NK-92 treated with Interleukin-12 subunit alpha and Interleukin-12 subunit beta, amount 100 ng/mL, for 24 hours (cell line): Measurements from ENCODE around the gene PDP2.
A peak's percentile ranks its signal among the peaks of the same experiment; 100 is the strongest.
"Not testable (repeated sequence)": the region's sequence is repeated elsewhere in the genome, so short reads cannot be mapped to it uniquely, and the experiment has no call there.

Source experiments
- DNase-seq: peaks from one replicate; lab custom pipeline; 2025; lab: John Stamatoyannopoulos, UW

PDP2 gene

DNA sequence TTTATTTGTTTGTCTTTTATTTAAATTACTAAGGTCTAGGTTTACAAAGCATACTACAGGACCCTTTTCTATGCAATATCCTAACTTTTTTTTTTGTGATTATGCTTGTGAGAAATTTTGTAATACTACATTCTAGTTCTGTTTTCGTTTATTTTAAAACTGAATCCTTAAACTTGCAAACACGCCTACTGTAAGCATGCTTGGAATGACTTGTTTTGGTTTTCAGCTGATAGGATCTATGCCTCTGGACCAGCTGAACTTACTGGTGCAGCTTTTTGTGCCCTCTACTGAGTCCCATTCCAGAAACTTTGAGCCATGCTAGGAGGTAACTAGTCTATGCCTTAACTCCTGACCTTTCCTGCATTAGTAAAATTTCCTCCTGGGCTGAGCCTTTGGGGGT, 6.0 kb downstream of the PDP2 start:
- no peak for DNase-seq

- DNase-seq = no peak
Measured at GRCh38 chr16:66886914-66887313, 6.6 kb downstream of the PDP2 start.

GRCh38 chr16:66888647-66889615, 8.6 kb downstream of the PDP2 start:
- DNase-seq = no peak

GRCh38 chr16:66889622-66890021, 9.3 kb downstream of the PDP2 start:
- DNase-seq = no peak

GRCh38 chr16:66890799-66891198, 10.5 kb downstream of the PDP2 start:
- no peak for DNase-seq

GRCh38 chr16:66891360-66891759, 11.0 kb downstream of the PDP2 start:
- DNase-seq = no peak

DNA sequence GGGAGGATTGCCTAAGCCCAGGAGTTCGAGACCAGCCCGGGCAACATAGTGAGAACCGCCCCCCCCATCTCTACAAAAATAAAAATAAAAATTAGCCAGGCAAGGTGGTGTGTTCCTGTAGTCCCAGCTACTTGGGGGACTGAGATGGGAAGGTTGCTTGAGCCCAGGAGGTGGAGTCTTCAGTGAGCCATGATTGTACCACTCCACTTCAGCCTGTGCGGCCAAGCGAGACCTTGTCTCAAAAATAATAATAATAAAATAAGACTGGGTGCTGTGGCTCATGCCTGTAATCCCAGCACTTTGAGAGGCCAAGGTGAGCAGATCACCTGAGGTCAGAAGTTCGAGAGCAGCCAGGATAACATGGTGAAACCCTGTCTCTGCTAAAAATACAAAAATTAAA, 11.5 kb downstream of the PDP2 start:
- no peak for DNase-seq

GRCh38 chr16:66894055-66894454, 13.7 kb downstream of the PDP2 start:
- no peak for DNase-seq

DNA sequence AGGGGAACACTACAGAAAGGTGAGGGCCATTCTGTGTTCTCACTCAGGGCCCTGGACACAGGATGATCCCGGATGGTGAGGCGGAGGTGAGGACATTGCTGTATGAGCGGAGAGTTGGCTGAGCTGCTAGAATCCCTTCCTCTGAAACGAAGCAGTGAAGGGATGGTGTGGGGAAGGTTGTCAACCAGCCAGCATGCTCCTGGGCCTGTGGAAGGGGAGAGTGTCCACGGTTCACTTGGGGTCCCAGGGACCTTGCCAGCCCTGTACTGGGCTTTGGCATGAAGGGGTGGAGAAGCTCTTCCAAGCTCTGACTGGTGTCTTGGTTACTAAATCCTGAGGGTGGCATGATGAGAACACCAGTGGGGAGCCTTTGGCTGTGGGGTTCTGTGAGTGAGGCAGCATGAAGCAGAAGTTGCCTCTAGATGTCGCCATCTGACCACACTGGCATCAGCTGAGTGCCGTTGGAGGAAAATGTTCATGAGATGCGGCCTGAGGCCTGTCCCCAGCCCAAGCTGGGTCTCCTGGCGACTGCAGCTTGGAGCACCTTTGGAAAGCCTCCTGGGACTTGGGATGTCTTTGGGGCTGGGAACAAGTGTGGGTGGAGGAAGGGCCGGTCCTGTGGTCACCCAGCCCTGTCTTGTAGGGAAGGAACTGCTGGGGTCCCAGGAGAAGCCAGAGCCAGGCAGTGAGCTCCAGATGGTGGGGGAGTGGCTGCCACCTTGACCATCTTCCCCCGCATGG, 14.8 kb downstream of the PDP2 start:
- peak; percentile 27 for DNase-seq

DNA sequence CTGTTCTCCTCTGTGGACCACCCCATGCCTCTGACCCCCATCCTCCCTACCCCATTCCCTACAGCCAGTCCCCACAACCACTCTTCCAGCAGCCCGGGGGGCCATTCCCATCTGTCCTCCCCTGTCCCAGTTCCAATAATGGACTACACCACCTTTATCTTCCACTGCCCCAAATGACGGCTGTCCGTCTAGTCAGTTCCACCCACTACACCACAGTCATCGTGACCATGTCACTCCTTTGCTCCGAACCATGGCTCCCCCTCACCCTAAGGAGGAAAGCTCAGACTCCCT, 15.3 kb downstream of the PDP2 start:
- DNase-seq = no peak

DNA sequence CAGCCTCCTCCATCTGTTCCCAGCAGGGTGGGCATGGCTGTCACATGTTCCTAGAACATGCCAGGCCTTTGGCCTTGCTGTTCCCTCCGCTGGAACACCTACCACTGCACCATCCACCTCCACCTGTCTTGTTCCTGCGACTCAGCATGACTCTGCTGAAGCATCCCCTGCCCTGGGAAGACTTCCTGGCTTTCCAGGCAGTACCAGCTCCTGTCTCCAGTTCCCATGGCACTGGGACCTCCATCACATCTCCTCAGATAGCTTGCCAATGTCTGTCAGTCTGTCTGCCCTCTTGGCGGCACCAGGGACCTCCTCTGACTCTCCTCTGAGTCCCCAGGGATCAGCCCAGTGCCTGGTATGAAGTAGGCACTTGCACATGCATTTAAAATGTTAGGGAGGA, 15.7 kb downstream of the PDP2 start:
- DNase-seq = no peak

DNA sequence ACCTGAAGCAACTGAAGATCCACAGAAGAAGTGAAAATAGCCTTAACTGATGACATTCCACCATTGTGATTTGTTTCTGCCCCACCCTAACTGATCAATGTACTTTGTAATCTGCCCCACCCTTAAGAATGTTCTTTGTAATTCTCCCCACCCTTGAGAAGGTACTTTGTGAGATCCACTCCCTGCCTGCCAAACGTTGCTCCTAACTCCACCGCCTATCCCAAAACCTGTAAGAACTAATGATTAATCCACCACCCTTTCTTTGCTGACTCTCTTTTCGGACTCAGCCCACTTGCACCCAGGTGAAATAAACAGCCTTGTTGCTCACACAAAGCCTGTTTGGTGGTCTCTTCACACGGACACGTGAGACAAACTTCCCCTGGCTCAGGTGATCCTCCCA, 16.4 kb downstream of the PDP2 start:
- not testable (repeated sequence) for DNase-seq

DNA sequence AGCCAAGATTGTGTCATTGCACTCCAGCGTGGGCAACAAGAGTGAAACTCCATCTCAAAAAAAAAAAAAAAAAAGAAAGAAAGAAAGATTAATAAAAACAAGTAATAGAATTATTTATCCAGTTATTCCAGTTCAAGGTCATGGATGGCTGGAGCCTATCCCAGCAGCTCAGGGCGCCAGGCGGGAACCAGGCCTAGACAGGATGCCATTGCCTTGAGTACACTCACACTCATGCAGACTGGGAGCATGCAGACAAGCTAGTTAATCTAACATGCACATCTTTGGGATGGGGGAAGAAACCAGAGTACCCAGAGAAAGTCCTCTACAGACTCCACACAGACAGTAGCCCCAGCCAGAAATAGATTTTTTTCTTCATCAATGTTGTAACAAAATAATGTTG, 17.9 kb downstream of the PDP2 start:
- DNase-seq = no peak

GRCh38 chr16:66898933-66899309, 18.6 kb downstream of the PDP2 start:
- no peak for DNase-seq

DNA sequence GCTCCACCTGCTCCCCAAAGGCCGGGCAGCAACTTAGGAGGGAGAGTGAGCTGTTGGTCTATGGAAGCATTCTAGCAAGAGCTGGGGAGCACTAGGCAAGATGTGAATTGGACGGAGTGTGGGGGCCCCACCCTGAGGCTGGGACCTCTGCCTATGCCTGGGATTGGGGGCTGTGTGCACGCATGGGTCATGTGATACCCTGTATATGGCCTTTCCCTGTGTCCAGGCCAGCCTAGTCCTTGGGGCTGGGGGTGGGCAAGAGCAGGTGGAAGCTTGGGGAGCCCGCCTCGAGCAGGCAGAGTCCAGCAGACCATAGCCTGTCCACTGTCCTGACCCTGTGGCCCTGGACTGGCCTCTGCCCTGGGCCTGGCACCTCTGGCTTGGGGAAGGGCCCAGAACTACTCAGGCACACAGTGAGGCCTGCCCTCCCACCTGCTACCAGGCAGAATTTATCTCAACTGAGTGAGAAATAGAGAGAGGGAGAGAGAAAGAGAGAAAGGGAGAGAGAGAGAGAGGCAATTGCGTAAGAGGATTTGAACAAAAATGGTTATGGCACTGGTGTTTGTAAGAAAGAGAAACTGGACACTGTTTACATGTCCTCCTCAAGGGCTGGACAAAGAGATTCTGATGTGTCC, 19.1 kb downstream of the PDP2 start:
- no peak for DNase-seq

GRCh38 chr16:66899945-66900710, 19.8 kb downstream of the PDP2 start:
- DNase-seq = no peak

- no peak for DNase-seq
Measured at GRCh38 chr16:66900721-66901441, 20.6 kb downstream of the PDP2 start.

DNA sequence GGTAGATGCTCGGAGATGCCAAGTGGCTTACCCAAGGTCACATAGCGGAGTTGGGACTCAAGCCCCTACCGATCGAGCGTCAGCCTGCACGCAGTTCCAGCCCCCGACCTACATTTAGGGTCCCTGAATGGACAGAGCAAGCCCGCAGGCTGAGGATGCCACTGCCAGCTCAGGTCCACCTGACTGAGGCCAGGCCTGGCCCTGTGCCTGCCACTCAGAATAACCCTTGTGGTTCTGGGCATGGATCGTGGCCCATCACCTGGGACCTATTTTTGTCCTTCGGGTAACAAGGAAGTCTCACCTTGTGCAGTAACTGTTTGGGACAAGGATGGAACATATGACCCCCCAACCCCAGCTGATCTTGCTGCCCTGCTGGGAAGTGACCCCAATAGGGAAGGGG, 21.3 kb downstream of the PDP2 start:
- DNase-seq = no peak

DNA sequence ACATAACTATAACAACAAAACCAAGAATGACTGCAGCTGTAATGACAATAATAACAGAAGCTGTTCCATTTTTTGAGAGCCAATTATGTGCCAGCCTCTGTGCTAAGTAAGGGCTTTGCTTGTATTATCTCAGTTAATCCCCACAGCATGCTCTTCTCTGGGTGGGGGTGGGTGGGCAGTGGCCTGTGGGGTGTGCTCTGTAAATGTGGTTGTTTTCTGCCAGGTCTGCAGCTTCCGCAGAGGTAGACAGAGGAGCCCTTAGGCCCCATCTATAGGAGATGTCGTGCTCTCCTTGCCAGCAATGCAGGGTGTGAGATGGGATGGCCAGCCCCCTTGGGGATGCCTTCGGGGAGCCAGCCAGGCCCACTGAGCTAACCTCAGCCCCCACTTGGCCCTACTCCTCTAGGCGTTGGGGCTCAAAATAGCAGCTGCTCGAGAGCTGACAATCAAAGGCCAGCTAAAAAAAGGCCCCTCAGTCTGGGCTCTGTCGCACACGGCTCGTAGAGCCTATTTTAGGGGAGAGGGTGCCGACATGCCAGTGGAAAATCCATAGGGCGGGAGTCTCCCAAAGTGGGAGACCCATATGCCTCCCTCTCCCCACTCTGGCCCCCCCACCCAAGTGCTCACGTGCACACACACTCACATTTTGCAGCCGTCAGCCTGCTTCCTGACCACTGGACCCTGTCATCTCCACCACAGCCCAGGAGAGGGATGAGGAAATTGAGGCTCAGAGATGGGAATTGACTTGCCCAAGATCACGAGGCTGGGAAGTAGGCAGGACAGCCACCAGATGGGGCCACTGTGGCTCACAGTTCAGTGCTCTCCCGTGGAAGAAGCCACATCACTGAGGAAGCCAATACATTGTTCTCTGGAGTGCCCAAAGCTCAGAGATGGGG, 22.6 kb downstream of the PDP2 start:
- no peak for DNase-seq
